Spleen (tissue), 11 donors: ENCODE data around the gene AGO3. TPM values are rescaled to one million over a fixed set of nuclear protein-coding genes. Genes with fewer than 3 reads are reported as not detected.

Experiments
- DNase-seq: peaks from one replicate; pipeline ENCODE4 v3.0.0-alpha.2; 2020
- H3K27ac ChIP-seq, 8 donors: fragments of 200-600 bp; sonication (generic) in 7 of 8; 1 replicate in 4 of 8; 2 replicates in 4 of 8; pipeline versions ENCODE4 v1.5.0 to v1.8.0; 2016 to 2021; ENCODE audit warnings: inconsistent platforms in 4 of 8, mild to moderate bottlenecking in 4 of 8, moderate library complexity in 1 of 8
- H3K27me3 ChIP-seq, 7 donors: fragments of 200-600 bp; sonication (generic) in 6 of 7; replicated peaks in 1 of 7; 1 replicate in 4 of 7; 2 replicates in 3 of 7; pipeline versions ENCODE4 v1.5.0 to v1.8.0; 2016 to 2021; ENCODE audit warnings: inconsistent platforms in 3 of 7, mild to moderate bottlenecking in 1 of 7
- H3K36me3 ChIP-seq, 6 donors: fragments of 200-600 bp; sonication (generic) in 5 of 6; 1 replicate in 4 of 6; 2 replicates in 2 of 6; pipeline versions ENCODE4 v1.5.0 to v1.8.0; 2016 to 2021; ENCODE audit warnings: inconsistent platforms in 2 of 6
- H3K4me1 ChIP-seq, 6 donors: fragments of 200-600 bp; sonication (generic) in 5 of 6; 1 replicate in 3 of 6; 2 replicates in 3 of 6; pipeline versions ENCODE4 v1.5.0 to v1.8.0; 2016 to 2021; ENCODE audit warnings: inconsistent platforms in 3 of 6
- H3K4me3 ChIP-seq, 8 donors: fragments of 200-600 bp; sonication (generic) in 7 of 8; 1 replicate in 4 of 8; 2 replicates in 4 of 8; pipeline versions ENCODE4 v1.5.0 to v1.8.0; 2016 to 2021; ENCODE audit warnings: inconsistent platforms in 4 of 8, mild to moderate bottlenecking in 4 of 8, moderate library complexity in 2 of 8
- H3K9me3 ChIP-seq, 8 donors: fragments of 200-600 bp; sonication (generic) in 7 of 8; 1 replicate in 4 of 8; 2 replicates in 4 of 8; pipeline versions ENCODE4 v1.5.0 to v1.8.0; 2016 to 2021; ENCODE audit warnings: inconsistent platforms in 4 of 8
- POLR2A ChIP-seq, 3 donors: fragments of 450-650 bp; IDR thresholded peaks; one replicate each; pipeline ENCODE4 v1.5.1; 2017; ENCODE audit warnings: antibody characterized with exemption in 3 of 3, mild to moderate bottlenecking in 1 of 3
- POLR2AphosphoS5 ChIP-seq, 3 donors: sonication (generic); formaldehyde crosslinking; IDR thresholded peaks; one replicate each; pipeline ENCODE4 v1.5.1; 2017; ENCODE audit warnings: antibody characterized with exemption in 3 of 3
- WGBS, 5 donors: extraction: QIAGEN DNeasy Blood & Tissue Kit in 3 of 5; methylation state at CpG; one replicate each; pipeline versions ENCODE4 v1.1.5 to v1.1.7; 2013 to 2018; 5-methylcytosine and 5-hydroxymethylcytosine counted together
- intact Hi-C: fragments of 100-400 bp; cut with DNase I; formaldehyde crosslinking; loops from one replicate; pipeline ENCODE4 v1.15.0; 2023; ENCODE audit warnings: low total_unique reads
- polyA plus RNA-seq, 3 donors: library from polyadenylated mRNA; stranded (reverse); fragments of 200-250 nt; gene quantifications; one replicate each; pipeline ENCODE4 v1.2.1, GENCODE V29; 2013
- total RNA-seq, 7 donors: library from RNA; depleted of rRNA in 3 of 7; stranded (reverse); fragments of >200 nt in 3 of 7; fragmentation: NEBNext Ultra II Directional in 4 of 7; extraction: Animal tissue kit (Norgen Biotek cat#: 25700) in 4 of 7; gene quantifications; one replicate each; pipeline versions ENCODE4 v1.1.0 to v1.2.1, GENCODE V29; 2016 to 2021
- TF ChIP-seq, protein P1 (sequence below), 11 experiments: fragments of 200-600 bp in 7 of 11; fragments of 450-650 bp in 4 of 11; sonication (generic) in 4 of 11; IDR thresholded peaks in 8 of 11; conservative IDR thresholded peaks in 3 of 11; 1 replicate in 7 of 11; 2 replicates in 4 of 11; pipeline versions ENCODE4 v1.4.0 to v1.8.0; 2016 to 2021; ENCODE audit warnings: antibody characterized with exemption in 11 of 11, inconsistent platforms in 4 of 11, mild to moderate bottlenecking in 1 of 11
- donor health status: healthy with polysubstance abuse.
- donor health status: DM: no; HTN: no; CAD: no; lungs with moderate emphysema.
- donor health status: DM: no; HTN: no; CAD: no.
- donor health status: Bipolar disorder and iron deficiency.
- donor health status: healthy.
- donor health status: DM: no; HTN: no; CAD: no.
- donor health status: DM: yes; HTN: yes; CAD: no.

AGO3 gene
- total and polyA plus RNA-seq, 10 donors = 1.5 to 41.1 (median 25.0) TPM

DNA sequence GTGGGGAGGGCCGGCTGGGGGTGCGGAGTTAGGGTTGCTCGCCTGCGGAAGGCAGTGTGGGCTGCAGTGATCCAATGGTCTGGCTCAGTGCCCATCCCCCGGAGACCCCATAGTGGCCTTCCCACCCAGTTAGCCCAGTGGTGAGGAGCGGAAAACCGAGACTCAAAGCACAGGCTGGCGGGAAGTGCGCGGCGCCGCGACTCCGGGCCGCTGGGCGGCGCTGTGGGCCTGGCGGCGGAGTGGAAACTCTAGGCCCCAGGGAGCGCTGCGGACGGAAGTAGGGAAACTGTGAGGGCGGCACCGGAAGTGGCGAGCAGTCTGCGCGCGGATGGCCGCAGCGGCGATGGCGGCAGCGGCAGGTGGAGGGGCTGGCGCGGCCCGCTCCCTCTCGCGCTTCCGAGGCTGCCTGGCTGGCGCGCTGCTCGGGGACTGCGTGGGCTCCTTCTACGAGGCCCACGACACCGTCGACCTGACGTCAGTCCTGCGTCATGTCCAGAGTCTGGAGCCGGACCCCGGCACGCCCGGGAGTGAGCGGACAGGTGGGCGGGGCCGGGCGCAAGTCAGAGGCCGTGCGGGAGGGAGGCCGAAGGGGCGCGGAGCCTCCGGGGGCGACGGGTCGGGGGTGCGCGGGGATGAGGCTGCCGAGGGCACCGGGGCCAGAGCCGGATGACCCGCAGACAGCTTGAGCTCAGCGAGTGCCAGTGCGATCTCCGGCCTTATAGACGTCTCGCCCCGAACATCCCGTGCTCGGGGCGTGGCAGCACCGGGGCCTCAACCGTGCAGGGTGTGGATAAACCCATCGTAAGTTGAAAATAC, 157.9 kb downstream of the AGO3 start, which contains the start of gene ADPRS:
ADPRS (plus strand) TSS at position 316 of the 816 bp plus-strand sequence; CDS start at position 329, 13 bp downstream.
- WGBS, 5 donors = 0 to 1% (median 1%) methylated on average over 28 to 84 of the region's 84 CpGs
- intact Hi-C loops = no loop called here

DNA sequence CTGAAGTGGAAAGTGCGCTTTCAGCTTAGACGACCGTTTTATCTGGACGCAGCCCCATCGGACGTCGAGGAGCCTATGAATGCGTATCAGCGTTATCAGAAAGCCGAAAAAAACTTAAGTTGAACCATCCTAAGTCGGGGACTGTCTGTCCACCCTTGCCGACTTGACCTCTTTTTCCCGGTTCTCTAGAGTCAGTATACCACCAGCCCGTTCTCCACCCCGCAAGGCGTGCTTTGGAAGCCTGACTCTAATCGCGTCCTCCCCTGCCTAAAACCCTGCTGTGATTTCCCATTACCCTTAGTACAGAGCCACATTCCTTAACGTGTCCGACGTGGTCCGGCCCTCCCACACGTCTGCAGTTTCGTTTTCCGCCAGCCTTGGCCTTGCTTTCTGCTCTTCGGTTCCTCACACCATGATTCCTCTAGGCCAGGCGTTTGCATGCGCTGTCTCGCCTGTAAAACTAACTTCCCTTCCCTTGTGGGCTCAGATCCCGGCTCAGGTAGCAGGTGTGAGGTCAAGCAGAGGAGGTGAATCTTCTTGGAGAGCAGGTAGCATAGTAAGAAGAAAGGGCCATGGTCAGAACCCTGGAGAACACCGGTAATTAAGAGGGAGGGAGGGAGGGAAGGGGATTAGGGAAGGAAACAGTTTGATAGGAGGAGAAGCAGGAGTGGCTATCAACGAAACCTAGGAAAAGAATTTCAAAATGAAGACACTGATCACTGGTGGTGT, 158.7 kb downstream of the AGO3 start:
- peak overlapping the region; percentile 80 to 96 (median 96) for H3K27ac ChIP-seq
- peaks cover 0 to 24% (median 7%) of the 10 kb centered on the region in 7 donors for H3K27me3 ChIP-seq
- intact Hi-C loops = no loop called here
- WGBS, 5 donors = 3 to 6% (median 4%) methylated on average over 32 of the region's 32 CpGs
- peak overlapping the region; percentile 81 to 100 (median 100) for H3K4me3 ChIP-seq
- H3K9me3 ChIP-seq = no peaks in the 10 kb centered on the region
- peaks cover 5 to 43% (median 36%) of the 10 kb centered on the region in 6 donors for H3K36me3 ChIP-seq
- TF ChIP-seq POLR2A (IDR thresholded peaks at IDR 0.05) (no peak), POLR2AphosphoS5 (IDR thresholded peaks at IDR 0.05) (no peak)
- TF ChIP-seq, protein P1, sequence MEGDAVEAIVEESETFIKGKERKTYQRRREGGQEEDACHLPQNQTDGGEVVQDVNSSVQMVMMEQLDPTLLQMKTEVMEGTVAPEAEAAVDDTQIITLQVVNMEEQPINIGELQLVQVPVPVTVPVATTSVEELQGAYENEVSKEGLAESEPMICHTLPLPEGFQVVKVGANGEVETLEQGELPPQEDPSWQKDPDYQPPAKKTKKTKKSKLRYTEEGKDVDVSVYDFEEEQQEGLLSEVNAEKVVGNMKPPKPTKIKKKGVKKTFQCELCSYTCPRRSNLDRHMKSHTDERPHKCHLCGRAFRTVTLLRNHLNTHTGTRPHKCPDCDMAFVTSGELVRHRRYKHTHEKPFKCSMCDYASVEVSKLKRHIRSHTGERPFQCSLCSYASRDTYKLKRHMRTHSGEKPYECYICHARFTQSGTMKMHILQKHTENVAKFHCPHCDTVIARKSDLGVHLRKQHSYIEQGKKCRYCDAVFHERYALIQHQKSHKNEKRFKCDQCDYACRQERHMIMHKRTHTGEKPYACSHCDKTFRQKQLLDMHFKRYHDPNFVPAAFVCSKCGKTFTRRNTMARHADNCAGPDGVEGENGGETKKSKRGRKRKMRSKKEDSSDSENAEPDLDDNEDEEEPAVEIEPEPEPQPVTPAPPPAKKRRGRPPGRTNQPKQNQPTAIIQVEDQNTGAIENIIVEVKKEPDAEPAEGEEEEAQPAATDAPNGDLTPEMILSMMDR (IDR thresholded peaks at IDR 0.05 in 8 of 11, conservative IDR thresholded peaks at IDR 0.05 in 3 of 11) = no peak
- peak; percentile 74 for DNase-seq
- H3K4me1 ChIP-seq = peaks cover 29 to 68% (median 54%) of the 10 kb centered on the region in 6 donors

More for the DNA sequence above, 157.9 kb downstream of the AGO3 start, which contains the start of gene ADPRS:
- H3K27ac ChIP-seq = peak within 1 kb of the TSS; percentile 80 to 96 (median 96)
- no peaks in the 10 kb centered on the region for H3K9me3 ChIP-seq
- peak; percentile 98 for DNase-seq
- peaks cover 5 to 35% (median 29%) of the 10 kb centered on the region in 6 donors for H3K36me3 ChIP-seq
- H3K4me1 ChIP-seq = peaks cover 24 to 68% (median 55%) of the 10 kb centered on the region in 6 donors
- TF ChIP-seq POLR2A (IDR thresholded peaks at IDR 0.05) (peak; percentile 62 to 86 (median 81)), POLR2AphosphoS5 (IDR thresholded peaks at IDR 0.05) (peak; percentile 97 to 99 (median 98))
- TF ChIP-seq, protein P1 (IDR thresholded peaks at IDR 0.05 in 8 of 11, conservative IDR thresholded peaks at IDR 0.05 in 3 of 11) = peak; percentile 99 to 100 (median 99)
- H3K27me3 ChIP-seq = peaks cover 0 to 31% (median 14%) of the 10 kb centered on the region in 7 donors
- peak within 1 kb of the TSS; percentile 81 to 100 (median 100) for H3K4me3 ChIP-seq

DNA sequence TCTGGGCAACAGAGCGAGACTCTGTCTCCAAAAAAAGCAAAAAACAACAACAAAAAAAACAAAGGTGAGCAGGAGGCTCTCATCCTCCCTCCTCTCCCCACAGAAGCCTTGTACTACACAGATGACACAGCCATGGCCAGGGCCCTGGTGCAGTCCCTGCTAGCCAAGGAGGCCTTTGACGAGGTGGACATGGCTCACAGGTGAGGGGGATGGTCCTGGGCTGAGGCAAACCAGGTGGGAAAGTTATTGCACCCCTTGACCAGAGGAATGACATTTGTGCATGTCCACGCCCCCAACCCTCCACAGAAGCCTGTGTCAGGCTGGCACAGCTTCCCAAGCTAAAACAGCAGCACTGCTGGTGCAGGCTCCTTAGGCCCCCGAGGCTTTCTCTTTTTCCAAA, 160.2 kb downstream of the AGO3 start:
- Histone ChIP-seq H3K9me3 (no peaks in the 10 kb centered on the region), H3K4me1 (peaks cover 36 to 81% (median 68%) of the 10 kb centered on the region in 6 donors), H3K4me3 (no peak overlapping the region), H3K27ac (no peak overlapping the region), H3K36me3 (peaks cover 5 to 59% (median 45%) of the 10 kb centered on the region in 6 donors), H3K27me3 (peaks cover 0 to 8% (median 0%) of the 10 kb centered on the region in 7 donors)
- WGBS, 5 donors = 89 to 95% (median 91%) methylated on average over 4 of the region's 4 CpGs
- TF ChIP-seq, protein P1 (IDR thresholded peaks at IDR 0.05 in 8 of 11, conservative IDR thresholded peaks at IDR 0.05 in 3 of 11) = no peak
- TF ChIP-seq POLR2A (IDR thresholded peaks at IDR 0.05) (no peak), POLR2AphosphoS5 (IDR thresholded peaks at IDR 0.05) (no peak)
- intact Hi-C loops = no loop called here
- DNase-seq = peak; percentile 61
